ENCODE data around the gene FAR2.
"Not testable (repeated sequence)": the region's sequence is repeated elsewhere in the genome, so short reads cannot be mapped to it uniquely, and the experiment has no call there.

The FAR2 gene

GRCh38 chr12:29240441-29240840, 91.4 kb downstream of the FAR2 start:
- DNase-seq: no peak

- no peak for DNase-seq
Observed at GRCh38 chr12:29241821-29242591, 92.9 kb downstream of the FAR2 start.

- DNase-seq: no peak
Observed at GRCh38 chr12:29242921-29243431, 93.9 kb downstream of the FAR2 start.

GRCh38 chr12:29244159-29244765, 95.2 kb downstream of the FAR2 start:
- DNase-seq: no peak

GRCh38 chr12:29245246-29245645, 96.2 kb downstream of the FAR2 start:
- no peak for DNase-seq

- no peak for DNase-seq
Observed at GRCh38 chr12:29249930-29250329, 100.9 kb downstream of the FAR2 start.

- DNase-seq: no peak
Observed at GRCh38 chr12:29253906-29254625, 105.0 kb downstream of the FAR2 start.

- DNase-seq: no peak
Observed at GRCh38 chr12:29255042-29255441, 106.0 kb downstream of the FAR2 start.

GRCh38 chr12:29256598-29256997, 107.5 kb downstream of the FAR2 start:
- DNase-seq: no peak

- DNase-seq: not testable (repeated sequence)
Observed at GRCh38 chr12:29257687-29258086, 108.6 kb downstream of the FAR2 start.

- DNase-seq: no peak
Observed at GRCh38 chr12:29264424-29264823, 115.3 kb downstream of the FAR2 start.

GRCh38 chr12:29269706-29270408, 120.8 kb downstream of the FAR2 start:
- no peak for DNase-seq

- DNase-seq: no peak
Observed at GRCh38 chr12:29270446-29270845, 121.4 kb downstream of the FAR2 start.

- no peak for DNase-seq
Observed at GRCh38 chr12:29273178-29273843, 124.2 kb downstream of the FAR2 start.

GRCh38 chr12:29275834-29276233, 126.8 kb downstream of the FAR2 start:
- DNase-seq: no peak

- no peak for DNase-seq
Observed at GRCh38 chr12:29277231-29277630, 128.2 kb downstream of the FAR2 start.

GRCh38 chr12:29278673-29279420, 129.8 kb downstream of the FAR2 start:
- DNase-seq: no peak

GRCh38 chr12:29281371-29282005, 132.4 kb downstream of the FAR2 start:
- DNase-seq: no peak

- DNase-seq: no peak
Observed at GRCh38 chr12:29282031-29282816, 133.1 kb downstream of the FAR2 start.

- DNase-seq: no peak
Observed at GRCh38 chr12:29283969-29284700, 135.1 kb downstream of the FAR2 start.
